WTC11 (cell line): ENCODE results near the gene USP37. TPM values are rescaled to one million over a fixed set of nuclear protein-coding genes. Genes with fewer than 3 reads are reported as not detected.

Source experiments
- ATAC-seq: fragments of 200-7000 bp; cut with Tn5 transposase; 2 replicates; pipeline ENCODE4 v1.10.0; 2021; ENCODE audit warnings: mild to moderate bottlenecking, moderate library complexity
- CTCF ChIA-PET: fragments of 300-600 bp; sonication (Branson Sonifier 250); formaldehyde crosslinking; loops from one replicate; lab custom pipeline; 2021; ENCODE audit warnings: antibody characterized with exemption; lab: Charles Lee
- POLR2A ChIA-PET: fragments of 350-600 bp; sonication (Branson Sonifier 250); formaldehyde crosslinking; loops from one replicate; lab custom pipeline; 2021; ENCODE audit warnings: antibody characterized with exemption; lab: Charles Lee
- DNase-seq: peaks from one replicate; pipeline ENCODE4 v3.0.0; 2021; ENCODE audit warnings: low spot score
- H3K27ac Mint-ChIP-seq: 2 replicates; pipeline ENCODE4 v1.8.0; 2021; ENCODE audit warnings: mixed read lengths
- H3K27me3 Mint-ChIP-seq: 2 replicates; pipeline ENCODE4 v1.8.0; 2021; ENCODE audit warnings: low read depth, mild to moderate bottlenecking, moderate library complexity, mixed read lengths
- H3K36me3 Mint-ChIP-seq: 2 replicates; pipeline ENCODE4 v1.8.0; 2021; ENCODE audit warnings: mixed read lengths
- H3K4me1 Mint-ChIP-seq: 2 replicates; pipeline ENCODE4 v1.8.0; 2022; ENCODE audit warnings: mixed read lengths
- H3K4me3 Mint-ChIP-seq: 2 replicates; pipeline ENCODE4 v1.8.0; 2021; ENCODE audit warnings: mild to moderate bottlenecking, moderate library complexity, mixed read lengths
- H3K9me3 Mint-ChIP-seq: 2 replicates; pipeline ENCODE4 v1.8.0; 2021; ENCODE audit warnings: mixed read lengths
- ATF1 ChIP-seq: sonication (generic); formaldehyde crosslinking; IDR thresholded peaks from 2 replicates; pipeline ENCODE4 v1.8.1; 2023; ENCODE audit warnings: mild to moderate bottlenecking, moderate library complexity, missing genetic modification reagents
- CBFB ChIP-seq: sonication (generic); formaldehyde crosslinking; IDR thresholded peaks from 2 replicates; pipeline ENCODE4 v1.8.1; 2022; ENCODE audit warnings: mild to moderate bottlenecking, low read depth, missing genetic modification reagents
- ELF4 ChIP-seq: sonication (generic); formaldehyde crosslinking; IDR thresholded peaks from 2 replicates; pipeline ENCODE4 v1.8.1; 2022; ENCODE audit warnings: low read depth, mild to moderate bottlenecking, moderate library complexity, missing genetic modification reagents
- ETV6 ChIP-seq: sonication (generic); formaldehyde crosslinking; IDR thresholded peaks from 2 replicates; pipeline ENCODE4 v1.8.1; 2022; ENCODE audit warnings: mild to moderate bottlenecking, missing genetic modification reagents
- FOXK1 ChIP-seq: sonication (generic); formaldehyde crosslinking; IDR thresholded peaks from 2 replicates; pipeline ENCODE4 v1.8.0; 2022; ENCODE audit warnings: mild to moderate bottlenecking, moderate library complexity, missing genetic modification reagents
- GABPB1 ChIP-seq: sonication (generic); formaldehyde crosslinking; IDR thresholded peaks from 2 replicates; pipeline ENCODE4 v1.8.1; 2023; ENCODE audit warnings: mild to moderate bottlenecking, missing genetic modification reagents
- HMGA2 ChIP-seq: fragments of 250-450 bp; sonication (Bioruptor Pico); IDR thresholded peaks from 2 replicates; pipeline ENCODE4 v1.4.0; 2021; ENCODE audit warnings: mild to moderate bottlenecking, moderate library complexity
- JUN ChIP-seq: sonication (generic); formaldehyde crosslinking; IDR thresholded peaks from 2 replicates; pipeline ENCODE4 v1.8.0; 2023; ENCODE audit warnings: mild to moderate bottlenecking, missing genetic modification reagents
- KAT7 ChIP-seq: sonication (generic); formaldehyde crosslinking; IDR thresholded peaks from 2 replicates; pipeline ENCODE4 v1.8.1; 2023; ENCODE audit warnings: missing genetic modification reagents, mild to moderate bottlenecking, borderline replicate concordance
- NR1H2 ChIP-seq: sonication (generic); formaldehyde crosslinking; IDR thresholded peaks from 2 replicates; pipeline ENCODE4 v1.9.0; 2021; ENCODE audit warnings: mild to moderate bottlenecking, moderate library complexity, missing genetic modification reagents
- PRRX2 ChIP-seq: fragments of 250-450 bp; sonication (Bioruptor Pico); IDR thresholded peaks from 2 replicates; pipeline ENCODE4 v1.8.0; 2021; ENCODE audit warnings: mild to moderate bottlenecking
- TP53 ChIP-seq: sonication (generic); formaldehyde crosslinking; IDR thresholded peaks from 2 replicates; pipeline ENCODE4 v1.8.1; 2023; ENCODE audit warnings: mild to moderate bottlenecking, missing genetic modification reagents
- ZNF423 ChIP-seq: fragments of 250-450 bp; sonication (Bioruptor Pico); IDR thresholded peaks from 2 replicates; pipeline ENCODE4 v2.1.2; 2022; ENCODE audit warnings: mild to moderate bottlenecking, moderate library complexity
- total RNA-seq: library from RNA; stranded (reverse); gene quantifications from 3 replicates; pipeline ENCODE4 v1.2.3, GENCODE V29; 2021
- TF ChIP-seq, protein P1 (sequence below): sonication (generic); formaldehyde crosslinking; IDR thresholded peaks from 2 replicates; pipeline ENCODE4 v1.8.0; 2023; ENCODE audit warnings: missing genetic modification reagents
- TF ChIP-seq, protein P2 (sequence below): sonication (generic); formaldehyde crosslinking; IDR thresholded peaks from 2 replicates; pipeline ENCODE4 v1.8.1; 2022; ENCODE audit warnings: low read depth, missing genetic modification reagents, borderline replicate concordance
- TF ChIP-seq, protein P3 (sequence below): sonication (generic); formaldehyde crosslinking; IDR thresholded peaks from 2 replicates; pipeline ENCODE4 v1.8.0; 2022; ENCODE audit warnings: missing genetic modification reagents
- TF ChIP-seq, protein P4 (sequence below): sonication (generic); formaldehyde crosslinking; IDR thresholded peaks from 2 replicates; pipeline ENCODE4 v1.8.0; 2022; ENCODE audit warnings: mild to moderate bottlenecking, missing genetic modification reagents
- TF ChIP-seq, protein P5 (sequence below): fragments of 250-450 bp; sonication (Bioruptor Pico); IDR thresholded peaks from 2 replicates; pipeline ENCODE4 v1.9.0; 2021; ENCODE audit warnings: mild to moderate bottlenecking
- TF ChIP-seq, protein P6 (sequence below): sonication (generic); formaldehyde crosslinking; IDR thresholded peaks from 2 replicates; pipeline ENCODE4 v1.8.0; 2023; ENCODE audit warnings: missing genetic modification reagents, mild to moderate bottlenecking, borderline replicate concordance
- TF ChIP-seq, protein P7 (sequence below): sonication (generic); formaldehyde crosslinking; IDR thresholded peaks from 2 replicates; pipeline ENCODE4 v1.8.1; 2022; ENCODE audit warnings: missing genetic modification reagents, borderline replicate concordance

USP37 gene
- total RNA-seq, 1 experiment from 2014 or later, result 21.6 TPM

DNA sequence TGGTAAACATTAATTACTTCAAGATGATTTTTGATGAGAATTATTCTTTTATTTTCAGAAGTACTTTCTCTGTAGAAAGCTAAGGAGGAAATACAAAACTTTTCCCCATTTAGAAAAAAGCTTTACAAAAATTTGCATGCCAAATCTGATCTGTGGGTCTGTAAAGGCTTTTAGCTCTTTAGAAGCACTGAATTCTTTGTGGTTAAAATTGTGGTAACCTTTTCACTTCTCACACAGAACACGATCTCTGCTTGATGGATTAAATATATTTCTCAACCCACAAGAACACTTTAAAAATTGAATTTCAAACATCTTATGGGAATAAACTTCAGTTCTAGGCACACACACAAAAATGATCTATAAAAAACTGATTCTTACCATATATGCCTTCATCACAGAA lies 85.5 kb downstream of the USP37 start:
- no peak for DNase-seq
- Mint-ChIP-seq H3K27ac (no peak overlapping the region), H3K9me3 (no peaks in the 10 kb centered on the region), H3K36me3 (peaks cover 39% of the 10 kb centered on the region), H3K4me3 (no peak overlapping the region), H3K4me1 (no peaks in the 10 kb centered on the region), H3K27me3 (no peaks in the 10 kb centered on the region)
- POLR2A ChIA-PET, result no interaction called here
- no peak for ATAC-seq
- CTCF ChIA-PET, result no interaction called here
- TF ChIP-seq TP53 (CRISPR knock-in tag) (no peak), FOXK1 (CRISPR knock-in tag) (no peak), HMGA2 (no peak), JUN (CRISPR knock-in tag) (no peak), KAT7 (CRISPR knock-in tag) (no peak), NR1H2 (CRISPR knock-in tag) (no peak), GABPB1 (CRISPR knock-in tag) (no peak), PRRX2 (no peak), ELF4 (CRISPR knock-in tag) (no peak), ATF1 (CRISPR knock-in tag) (no peak), CBFB (CRISPR knock-in tag) (no peak), ETV6 (CRISPR knock-in tag) (no peak), ZNF423 (no peak)
- TF ChIP-seq, protein P1, sequence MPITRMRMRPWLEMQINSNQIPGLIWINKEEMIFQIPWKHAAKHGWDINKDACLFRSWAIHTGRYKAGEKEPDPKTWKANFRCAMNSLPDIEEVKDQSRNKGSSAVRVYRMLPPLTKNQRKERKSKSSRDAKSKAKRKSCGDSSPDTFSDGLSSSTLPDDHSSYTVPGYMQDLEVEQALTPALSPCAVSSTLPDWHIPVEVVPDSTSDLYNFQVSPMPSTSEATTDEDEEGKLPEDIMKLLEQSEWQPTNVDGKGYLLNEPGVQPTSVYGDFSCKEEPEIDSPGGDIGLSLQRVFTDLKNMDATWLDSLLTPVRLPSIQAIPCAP, result no peak
- TF ChIP-seq, protein P2, sequence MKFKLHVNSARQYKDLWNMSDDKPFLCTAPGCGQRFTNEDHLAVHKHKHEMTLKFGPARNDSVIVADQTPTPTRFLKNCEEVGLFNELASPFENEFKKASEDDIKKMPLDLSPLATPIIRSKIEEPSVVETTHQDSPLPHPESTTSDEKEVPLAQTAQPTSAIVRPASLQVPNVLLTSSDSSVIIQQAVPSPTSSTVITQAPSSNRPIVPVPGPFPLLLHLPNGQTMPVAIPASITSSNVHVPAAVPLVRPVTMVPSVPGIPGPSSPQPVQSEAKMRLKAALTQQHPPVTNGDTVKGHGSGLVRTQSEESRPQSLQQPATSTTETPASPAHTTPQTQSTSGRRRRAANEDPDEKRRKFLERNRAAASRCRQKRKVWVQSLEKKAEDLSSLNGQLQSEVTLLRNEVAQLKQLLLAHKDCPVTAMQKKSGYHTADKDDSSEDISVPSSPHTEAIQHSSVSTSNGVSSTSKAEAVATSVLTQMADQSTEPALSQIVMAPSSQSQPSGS (CRISPR knock-in tag), result no peak
- TF ChIP-seq, protein P3, sequence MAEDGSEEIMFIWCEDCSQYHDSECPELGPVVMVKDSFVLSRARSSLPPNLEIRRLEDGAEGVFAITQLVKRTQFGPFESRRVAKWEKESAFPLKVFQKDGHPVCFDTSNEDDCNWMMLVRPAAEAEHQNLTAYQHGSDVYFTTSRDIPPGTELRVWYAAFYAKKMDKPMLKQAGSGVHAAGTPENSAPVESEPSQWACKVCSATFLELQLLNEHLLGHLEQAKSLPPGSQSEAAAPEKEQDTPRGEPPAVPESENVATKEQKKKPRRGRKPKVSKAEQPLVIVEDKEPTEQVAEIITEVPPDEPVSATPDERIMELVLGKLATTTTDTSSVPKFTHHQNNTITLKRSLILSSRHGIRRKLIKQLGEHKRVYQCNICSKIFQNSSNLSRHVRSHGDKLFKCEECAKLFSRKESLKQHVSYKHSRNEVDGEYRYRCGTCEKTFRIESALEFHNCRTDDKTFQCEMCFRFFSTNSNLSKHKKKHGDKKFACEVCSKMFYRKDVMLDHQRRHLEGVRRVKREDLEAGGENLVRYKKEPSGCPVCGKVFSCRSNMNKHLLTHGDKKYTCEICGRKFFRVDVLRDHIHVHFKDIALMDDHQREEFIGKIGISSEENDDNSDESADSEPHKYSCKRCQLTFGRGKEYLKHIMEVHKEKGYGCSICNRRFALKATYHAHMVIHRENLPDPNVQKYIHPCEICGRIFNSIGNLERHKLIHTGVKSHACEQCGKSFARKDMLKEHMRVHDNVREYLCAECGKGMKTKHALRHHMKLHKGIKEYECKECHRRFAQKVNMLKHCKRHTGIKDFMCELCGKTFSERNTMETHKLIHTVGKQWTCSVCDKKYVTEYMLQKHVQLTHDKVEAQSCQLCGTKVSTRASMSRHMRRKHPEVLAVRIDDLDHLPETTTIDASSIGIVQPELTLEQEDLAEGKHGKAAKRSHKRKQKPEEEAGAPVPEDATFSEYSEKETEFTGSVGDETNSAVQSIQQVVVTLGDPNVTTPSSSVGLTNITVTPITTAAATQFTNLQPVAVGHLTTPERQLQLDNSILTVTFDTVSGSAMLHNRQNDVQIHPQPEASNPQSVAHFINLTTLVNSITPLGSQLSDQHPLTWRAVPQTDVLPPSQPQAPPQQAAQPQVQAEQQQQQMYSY (CRISPR knock-in tag), result no peak
- TF ChIP-seq, protein P4, sequence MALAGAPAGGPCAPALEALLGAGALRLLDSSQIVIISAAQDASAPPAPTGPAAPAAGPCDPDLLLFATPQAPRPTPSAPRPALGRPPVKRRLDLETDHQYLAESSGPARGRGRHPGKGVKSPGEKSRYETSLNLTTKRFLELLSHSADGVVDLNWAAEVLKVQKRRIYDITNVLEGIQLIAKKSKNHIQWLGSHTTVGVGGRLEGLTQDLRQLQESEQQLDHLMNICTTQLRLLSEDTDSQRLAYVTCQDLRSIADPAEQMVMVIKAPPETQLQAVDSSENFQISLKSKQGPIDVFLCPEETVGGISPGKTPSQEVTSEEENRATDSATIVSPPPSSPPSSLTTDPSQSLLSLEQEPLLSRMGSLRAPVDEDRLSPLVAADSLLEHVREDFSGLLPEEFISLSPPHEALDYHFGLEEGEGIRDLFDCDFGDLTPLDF, result no peak
- TF ChIP-seq, protein P5, sequence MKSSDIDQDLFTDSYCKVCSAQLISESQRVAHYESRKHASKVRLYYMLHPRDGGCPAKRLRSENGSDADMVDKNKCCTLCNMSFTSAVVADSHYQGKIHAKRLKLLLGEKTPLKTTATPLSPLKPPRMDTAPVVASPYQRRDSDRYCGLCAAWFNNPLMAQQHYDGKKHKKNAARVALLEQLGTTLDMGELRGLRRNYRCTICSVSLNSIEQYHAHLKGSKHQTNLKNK, result no peak
- TF ChIP-seq, protein P6, sequence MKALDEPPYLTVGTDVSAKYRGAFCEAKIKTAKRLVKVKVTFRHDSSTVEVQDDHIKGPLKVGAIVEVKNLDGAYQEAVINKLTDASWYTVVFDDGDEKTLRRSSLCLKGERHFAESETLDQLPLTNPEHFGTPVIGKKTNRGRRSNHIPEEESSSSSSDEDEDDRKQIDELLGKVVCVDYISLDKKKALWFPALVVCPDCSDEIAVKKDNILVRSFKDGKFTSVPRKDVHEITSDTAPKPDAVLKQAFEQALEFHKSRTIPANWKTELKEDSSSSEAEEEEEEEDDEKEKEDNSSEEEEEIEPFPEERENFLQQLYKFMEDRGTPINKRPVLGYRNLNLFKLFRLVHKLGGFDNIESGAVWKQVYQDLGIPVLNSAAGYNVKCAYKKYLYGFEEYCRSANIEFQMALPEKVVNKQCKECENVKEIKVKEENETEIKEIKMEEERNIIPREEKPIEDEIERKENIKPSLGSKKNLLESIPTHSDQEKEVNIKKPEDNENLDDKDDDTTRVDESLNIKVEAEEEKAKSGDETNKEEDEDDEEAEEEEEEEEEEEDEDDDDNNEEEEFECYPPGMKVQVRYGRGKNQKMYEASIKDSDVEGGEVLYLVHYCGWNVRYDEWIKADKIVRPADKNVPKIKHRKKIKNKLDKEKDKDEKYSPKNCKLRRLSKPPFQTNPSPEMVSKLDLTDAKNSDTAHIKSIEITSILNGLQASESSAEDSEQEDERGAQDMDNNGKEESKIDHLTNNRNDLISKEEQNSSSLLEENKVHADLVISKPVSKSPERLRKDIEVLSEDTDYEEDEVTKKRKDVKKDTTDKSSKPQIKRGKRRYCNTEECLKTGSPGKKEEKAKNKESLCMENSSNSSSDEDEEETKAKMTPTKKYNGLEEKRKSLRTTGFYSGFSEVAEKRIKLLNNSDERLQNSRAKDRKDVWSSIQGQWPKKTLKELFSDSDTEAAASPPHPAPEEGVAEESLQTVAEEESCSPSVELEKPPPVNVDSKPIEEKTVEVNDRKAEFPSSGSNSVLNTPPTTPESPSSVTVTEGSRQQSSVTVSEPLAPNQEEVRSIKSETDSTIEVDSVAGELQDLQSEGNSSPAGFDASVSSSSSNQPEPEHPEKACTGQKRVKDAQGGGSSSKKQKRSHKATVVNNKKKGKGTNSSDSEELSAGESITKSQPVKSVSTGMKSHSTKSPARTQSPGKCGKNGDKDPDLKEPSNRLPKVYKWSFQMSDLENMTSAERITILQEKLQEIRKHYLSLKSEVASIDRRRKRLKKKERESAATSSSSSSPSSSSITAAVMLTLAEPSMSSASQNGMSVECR (CRISPR knock-in tag), result no peak
- TF ChIP-seq, protein P7, sequence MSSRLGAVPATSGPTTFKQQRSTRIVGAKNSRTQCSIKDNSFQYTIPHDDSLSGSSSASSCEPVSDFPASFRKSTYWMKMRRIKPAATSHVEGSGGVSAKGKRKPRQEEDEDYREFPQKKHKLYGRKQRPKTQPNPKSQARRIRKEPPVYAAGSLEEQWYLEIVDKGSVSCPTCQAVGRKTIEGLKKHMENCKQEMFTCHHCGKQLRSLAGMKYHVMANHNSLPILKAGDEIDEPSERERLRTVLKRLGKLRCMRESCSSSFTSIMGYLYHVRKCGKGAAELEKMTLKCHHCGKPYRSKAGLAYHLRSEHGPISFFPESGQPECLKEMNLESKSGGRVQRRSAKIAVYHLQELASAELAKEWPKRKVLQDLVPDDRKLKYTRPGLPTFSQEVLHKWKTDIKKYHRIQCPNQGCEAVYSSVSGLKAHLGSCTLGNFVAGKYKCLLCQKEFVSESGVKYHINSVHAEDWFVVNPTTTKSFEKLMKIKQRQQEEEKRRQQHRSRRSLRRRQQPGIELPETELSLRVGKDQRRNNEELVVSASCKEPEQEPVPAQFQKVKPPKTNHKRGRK (CRISPR knock-in tag), result no peak
